Mucosa of descending colon (tissue), 3 donors: ENCODE data around the gene POLD2. TPM values are rescaled to one million over a fixed set of nuclear protein-coding genes. Genes with fewer than 3 reads are reported as not detected.

Experiments
- ATAC-seq: fragments of 200-7000 bp; cut with Tn5 transposase; one replicate; pipeline ENCODE4 v1.9.1; 2020; ENCODE audit warnings: mild to moderate bottlenecking, moderate library complexity
- DNase-seq, 3 donors: peaks; one replicate each; pipeline ENCODE4 v3.0.0-alpha.2; 2020
- H3K36me3 ChIP-seq: fragments of 200-600 bp; one replicate; pipeline ENCODE4 v1.8.0; 2021; ENCODE audit warnings: low read depth, mild to moderate bottlenecking
- H3K4me1 ChIP-seq: fragments of 200-600 bp; one replicate; pipeline ENCODE4 v1.8.0; 2021; ENCODE audit warnings: low read depth, mild to moderate bottlenecking
- H3K4me3 ChIP-seq: fragments of 200-600 bp; one replicate; pipeline ENCODE4 v1.8.0; 2021; ENCODE audit warnings: mild to moderate bottlenecking
- H3K9me3 ChIP-seq: fragments of 200-600 bp; one replicate; pipeline ENCODE4 v1.8.0; 2021; ENCODE audit warnings: mild to moderate bottlenecking
- intact Hi-C, 2 donors: fragments of 100-400 bp; cut with DNase I in 1 of 2; cut with micrococcal nuclease in 1 of 2; formaldehyde crosslinking; loops; one replicate each; pipeline versions ENCODE4 v1.11.0 to v1.11.1; 2022; cut with DNase I, micrococcal nuclease
- total RNA-seq, 3 donors: library from RNA; stranded (reverse); fragmentation: NEBNext Ultra II Directional in 2 of 3; extraction: Animal tissue kit (Norgen Biotek cat#: 25700) in 2 of 3; gene quantifications; one replicate each; pipeline versions ENCODE4 v1.2.1 to v1.2.4, GENCODE V29; 2021 to 2023
- TF ChIP-seq, protein P1 (sequence below): fragments of 200-600 bp; IDR thresholded peaks from one replicate; pipeline ENCODE4 v1.8.0; 2022; ENCODE audit warnings: antibody characterized with exemption, mild to moderate bottlenecking
- donor health status: DM: no; HTN: no; CAD: no; lungs with moderate emphysema.
- donor health status: DM: no; HTN: no; CAD: no.
- donor health status: DM: no; HTN: yes; CAD: no.

POLD2 gene
- total RNA-seq, 3 donors from 2014 or later: 51.5 to 57.0 (median 52.0) TPM

- ATAC-seq (no peak), DNase-seq (peak in 1 of 3 donors; percentile 20)
- H3K36me3 ChIP-seq: no peaks in the 10 kb centered on the region
- H3K4me3 ChIP-seq: no peak overlapping the region
- no peaks in the 10 kb centered on the region for H3K4me1 ChIP-seq
- TF ChIP-seq, protein P1, sequence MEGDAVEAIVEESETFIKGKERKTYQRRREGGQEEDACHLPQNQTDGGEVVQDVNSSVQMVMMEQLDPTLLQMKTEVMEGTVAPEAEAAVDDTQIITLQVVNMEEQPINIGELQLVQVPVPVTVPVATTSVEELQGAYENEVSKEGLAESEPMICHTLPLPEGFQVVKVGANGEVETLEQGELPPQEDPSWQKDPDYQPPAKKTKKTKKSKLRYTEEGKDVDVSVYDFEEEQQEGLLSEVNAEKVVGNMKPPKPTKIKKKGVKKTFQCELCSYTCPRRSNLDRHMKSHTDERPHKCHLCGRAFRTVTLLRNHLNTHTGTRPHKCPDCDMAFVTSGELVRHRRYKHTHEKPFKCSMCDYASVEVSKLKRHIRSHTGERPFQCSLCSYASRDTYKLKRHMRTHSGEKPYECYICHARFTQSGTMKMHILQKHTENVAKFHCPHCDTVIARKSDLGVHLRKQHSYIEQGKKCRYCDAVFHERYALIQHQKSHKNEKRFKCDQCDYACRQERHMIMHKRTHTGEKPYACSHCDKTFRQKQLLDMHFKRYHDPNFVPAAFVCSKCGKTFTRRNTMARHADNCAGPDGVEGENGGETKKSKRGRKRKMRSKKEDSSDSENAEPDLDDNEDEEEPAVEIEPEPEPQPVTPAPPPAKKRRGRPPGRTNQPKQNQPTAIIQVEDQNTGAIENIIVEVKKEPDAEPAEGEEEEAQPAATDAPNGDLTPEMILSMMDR: no peak
- H3K9me3 ChIP-seq: no peaks in the 10 kb centered on the region
- intact Hi-C loops: no loop called here
Observed at GRCh38 chr7:44111761-44112160, 11.6 kb downstream of the POLD2 start.

GRCh38 chr7:44110719-44111635 lies 12.4 kb downstream of the POLD2 start:
- no peak overlapping the region for H3K4me3 ChIP-seq
- TF ChIP-seq, protein P1: no peak
- no peaks in the 10 kb centered on the region for H3K36me3 ChIP-seq
- no peaks in the 10 kb centered on the region for H3K4me1 ChIP-seq
- no peaks in the 10 kb centered on the region for H3K9me3 ChIP-seq
- peak in 1 of 3 donors; percentile 10 for DNase-seq
- ATAC-seq: no peak
- intact Hi-C loops: no loop called here

GRCh38 chr7:44109991-44110390 lies 13.4 kb downstream of the POLD2 start:
- peak in 1 of 3 donors; percentile 8 for DNase-seq
- Histone ChIP-seq H3K36me3 (no peaks in the 10 kb centered on the region), H3K4me1 (no peaks in the 10 kb centered on the region), H3K4me3 (no peak overlapping the region), H3K9me3 (no peaks in the 10 kb centered on the region)
- no peak for ATAC-seq
- intact Hi-C loops: no loop called here
- TF ChIP-seq, protein P1: no peak

DNA sequence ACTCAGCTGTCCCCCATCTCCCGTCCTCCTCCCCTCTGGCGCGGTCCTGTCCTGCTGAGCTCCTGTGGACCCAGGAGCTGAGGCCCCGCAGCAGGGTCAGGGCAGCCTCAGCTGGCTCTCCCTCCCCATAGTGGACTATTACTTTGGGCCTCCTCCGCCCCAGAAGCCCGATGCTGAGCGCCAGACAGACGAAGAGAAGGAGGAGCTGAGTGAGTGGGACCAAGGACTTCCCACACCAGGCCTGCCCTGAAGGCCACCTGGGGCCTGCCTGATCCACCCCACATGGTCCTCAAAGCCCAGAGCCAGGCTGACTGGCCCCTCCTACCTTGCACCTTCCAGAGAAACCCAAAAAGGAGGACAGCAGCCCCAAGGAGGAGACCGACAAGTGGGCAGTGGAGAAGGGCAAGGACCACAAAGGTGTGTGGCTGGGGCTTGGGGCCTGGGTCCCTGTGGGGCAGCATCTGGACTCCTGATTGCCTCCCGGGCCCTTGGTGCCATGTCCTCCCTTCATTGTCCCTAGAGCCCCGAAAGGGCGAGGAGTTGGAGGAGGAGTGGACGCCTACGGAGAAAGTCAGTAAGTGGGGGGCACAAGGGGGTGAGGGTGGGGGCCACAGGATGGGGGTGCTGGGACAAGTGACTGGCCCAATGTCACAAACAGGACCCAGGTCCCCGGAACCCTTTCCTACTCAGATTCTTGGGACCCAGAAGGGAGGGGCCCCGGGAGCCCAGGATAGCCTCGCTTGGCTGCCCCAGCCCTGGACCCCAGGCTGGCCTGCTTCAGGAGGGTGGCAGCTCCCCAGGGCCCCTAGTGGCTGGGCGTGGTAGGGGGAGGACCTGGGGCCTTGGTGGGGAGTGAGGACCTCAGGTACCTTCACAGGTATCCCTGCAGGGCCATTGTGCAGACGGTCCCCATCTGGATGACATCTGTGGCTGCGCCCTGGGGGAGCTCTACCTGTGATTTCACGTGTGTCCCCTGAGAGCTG lies 14.3 kb downstream of the POLD2 start:
- no peaks in the 10 kb centered on the region for H3K36me3 ChIP-seq
- peak in 2 of 3 donors; percentile 15 to 28 for DNase-seq
- H3K4me1 ChIP-seq: no peaks in the 10 kb centered on the region
- ATAC-seq: no peak
- TF ChIP-seq, protein P1: no peak
- H3K4me3 ChIP-seq: no peak overlapping the region
- intact Hi-C loops: no loop called here
- no peaks in the 10 kb centered on the region for H3K9me3 ChIP-seq

DNA sequence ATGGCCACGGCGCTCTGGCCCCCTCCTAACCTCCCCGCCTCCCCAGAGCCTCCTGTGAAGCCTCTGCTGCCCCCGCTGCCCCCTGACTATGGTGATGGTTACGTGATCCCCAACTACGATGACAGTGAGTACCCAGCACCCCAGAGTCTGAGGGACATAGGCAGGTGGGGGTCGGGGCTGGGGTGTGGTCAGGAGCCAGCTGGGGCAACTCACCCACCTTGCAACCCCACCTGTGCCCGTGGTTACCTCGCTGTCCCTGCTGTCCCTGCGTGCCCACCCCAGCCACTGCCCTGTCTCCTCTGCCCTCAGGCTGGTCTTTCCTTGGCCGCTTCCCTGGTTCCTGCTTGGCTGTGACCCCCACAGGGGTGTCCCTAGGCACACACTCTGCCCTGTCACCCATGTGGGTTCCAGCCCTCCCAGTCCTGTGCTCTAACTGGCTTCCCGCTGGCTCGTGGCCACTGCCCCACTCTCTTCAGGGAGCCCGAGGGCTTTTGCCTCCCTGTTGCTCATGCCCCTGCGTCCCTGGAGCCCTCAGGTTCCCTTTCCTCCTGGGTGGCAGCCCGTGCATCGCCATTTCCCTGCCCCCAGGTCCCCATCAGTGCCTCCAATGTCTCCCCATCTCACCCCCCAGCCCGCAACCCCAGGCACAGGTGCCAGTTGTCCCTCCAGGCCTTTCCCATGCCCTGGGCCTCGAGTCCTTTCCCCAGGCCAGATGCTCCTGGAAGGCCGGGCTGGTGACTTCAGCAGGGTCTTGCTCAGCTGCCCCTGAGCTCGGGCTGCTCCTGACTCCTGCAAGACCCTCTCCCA lies 15.2 kb downstream of the POLD2 start:
- DNase-seq (peak in 1 of 3 donors; percentile 23), ATAC-seq (no peak)
- TF ChIP-seq, protein P1: no peak
- Histone ChIP-seq H3K4me3 (no peak overlapping the region), H3K4me1 (no peaks in the 10 kb centered on the region), H3K9me3 (no peaks in the 10 kb centered on the region), H3K36me3 (no peaks in the 10 kb centered on the region)
- intact Hi-C loops: no loop called here
